NCI-H510A (cell line): ENCODE data around the gene TRAPPC14.

Experiments
- DNase-seq: peaks from one replicate; lab custom pipeline; 2025; lab: John Stamatoyannopoulos, UW

TRAPPC14 gene

GRCh38 chr7:100124301-100125230 is 34.0 kb downstream of the TRAPPC14 start:
- DNase-seq: no peak

GRCh38 chr7:100122568-100122967 is 36.0 kb downstream of the TRAPPC14 start:
- DNase-seq: no peak

GRCh38 chr7:100122067-100122466 is 36.5 kb downstream of the TRAPPC14 start:
- DNase-seq: peak; percentile 88

- DNase-seq: no peak
Observed at GRCh38 chr7:100120733-100121036, 37.8 kb downstream of the TRAPPC14 start.

- DNase-seq: no peak
Observed at GRCh38 chr7:100119970-100120732, 38.4 kb downstream of the TRAPPC14 start.

- DNase-seq: peak; percentile 74
Observed at GRCh38 chr7:100119072-100119969, 39.2 kb downstream of the TRAPPC14 start, which contains the start of the genes CNPY4 and TAF6. Gene CNPY4 (plus strand): TSS chr7:100119634. CDS start chr7:100119745, 111 bp downstream. Gene TAF6 (minus strand): TSS chr7:100119358. CDS start chr7:100114209, 5,149 bp downstream.

- DNase-seq: no peak
Observed at GRCh38 chr7:100118388-100119071, 40.0 kb downstream of the TRAPPC14 start.

GRCh38 chr7:100115026-100115425 is 43.5 kb downstream of the TRAPPC14 start:
- DNase-seq: no peak

GRCh38 chr7:100111914-100112313 is 46.6 kb downstream of the TRAPPC14 start:
- DNase-seq: no peak

- no peak for DNase-seq
Observed at GRCh38 chr7:100111156-100111555, 47.4 kb downstream of the TRAPPC14 start.

GRCh38 chr7:100109521-100110163 is 48.9 kb downstream of the TRAPPC14 start:
- no peak for DNase-seq

- no peak for DNase-seq
Observed at GRCh38 chr7:100107890-100108289, 50.6 kb downstream of the TRAPPC14 start.

- no peak for DNase-seq
Observed at GRCh38 chr7:100107125-100107737, 51.3 kb downstream of the TRAPPC14 start.

- DNase-seq: no peak
Observed at GRCh38 chr7:100106633-100107032, 51.9 kb downstream of the TRAPPC14 start.

- DNase-seq: no peak
Observed at GRCh38 chr7:100105534-100105933, 53.0 kb downstream of the TRAPPC14 start.
